AG09309 (cell line): ENCODE results near the gene BAIAP2.

Source experiments
- DNase-seq: peaks from one replicate; pipeline ENCODE4 v3.0.0-alpha.2; 2010; ENCODE audit warnings: low read depth
- H3K4me3 ChIP-seq: 2 replicates; pipeline ENCODE4 v1.5.1; 2011; ENCODE audit warnings: mild to moderate bottlenecking, low read depth, low read length, moderate library complexity; ENCODE audit not compliant: control insufficient read depth
- TF ChIP-seq, protein P1 (sequence below): IDR thresholded peaks from 2 replicates; pipeline ENCODE4 v1.5.1; 2011; ENCODE audit warnings: mild to moderate bottlenecking, low read depth, low read length, inconsistent platforms; ENCODE audit not compliant: insufficient read depth, control insufficient read depth; ENCODE audit errors: missing control alignments

BAIAP2 gene

DNA sequence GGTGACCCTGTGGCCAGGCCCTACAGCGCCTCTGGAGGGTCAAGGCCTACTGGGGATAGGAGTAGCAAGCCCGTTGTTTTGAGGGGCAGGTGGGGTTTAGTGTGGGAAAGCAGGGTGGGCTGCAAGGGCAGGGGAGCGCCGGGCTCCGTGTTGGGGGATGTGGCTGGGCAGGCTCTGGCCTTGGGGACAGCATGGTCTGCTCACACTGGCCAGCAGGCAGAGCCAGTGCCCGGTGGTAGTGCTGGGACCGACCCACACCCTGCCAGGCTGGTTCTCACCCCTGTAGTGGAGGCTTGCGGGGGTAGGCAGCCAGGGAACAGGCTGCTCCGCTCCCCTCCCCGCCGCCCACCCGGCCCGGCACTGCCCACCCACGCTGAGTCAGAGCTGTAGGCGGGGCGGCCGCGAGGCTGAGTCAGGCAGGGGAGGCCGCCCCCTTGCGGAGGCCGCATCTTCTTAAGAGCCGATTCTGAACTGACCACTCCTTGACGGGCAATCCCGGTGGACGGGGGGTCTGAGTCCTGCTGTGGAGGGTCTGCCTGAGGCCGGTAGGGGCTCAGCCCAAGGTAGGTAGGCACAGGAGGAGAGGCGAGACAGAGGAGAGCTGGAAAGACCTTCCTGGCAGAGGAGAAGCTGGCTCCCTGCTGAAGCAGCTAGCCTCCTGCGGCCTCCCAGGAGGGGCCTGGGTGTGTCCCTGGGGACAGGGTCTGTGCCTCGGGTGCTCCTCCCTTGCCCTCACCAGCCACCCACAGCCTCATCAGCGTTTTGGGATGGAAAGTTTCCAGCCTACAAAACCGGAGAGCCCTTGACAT is 62.4 kb downstream of the BAIAP2 start:
- TF ChIP-seq, protein P1, sequence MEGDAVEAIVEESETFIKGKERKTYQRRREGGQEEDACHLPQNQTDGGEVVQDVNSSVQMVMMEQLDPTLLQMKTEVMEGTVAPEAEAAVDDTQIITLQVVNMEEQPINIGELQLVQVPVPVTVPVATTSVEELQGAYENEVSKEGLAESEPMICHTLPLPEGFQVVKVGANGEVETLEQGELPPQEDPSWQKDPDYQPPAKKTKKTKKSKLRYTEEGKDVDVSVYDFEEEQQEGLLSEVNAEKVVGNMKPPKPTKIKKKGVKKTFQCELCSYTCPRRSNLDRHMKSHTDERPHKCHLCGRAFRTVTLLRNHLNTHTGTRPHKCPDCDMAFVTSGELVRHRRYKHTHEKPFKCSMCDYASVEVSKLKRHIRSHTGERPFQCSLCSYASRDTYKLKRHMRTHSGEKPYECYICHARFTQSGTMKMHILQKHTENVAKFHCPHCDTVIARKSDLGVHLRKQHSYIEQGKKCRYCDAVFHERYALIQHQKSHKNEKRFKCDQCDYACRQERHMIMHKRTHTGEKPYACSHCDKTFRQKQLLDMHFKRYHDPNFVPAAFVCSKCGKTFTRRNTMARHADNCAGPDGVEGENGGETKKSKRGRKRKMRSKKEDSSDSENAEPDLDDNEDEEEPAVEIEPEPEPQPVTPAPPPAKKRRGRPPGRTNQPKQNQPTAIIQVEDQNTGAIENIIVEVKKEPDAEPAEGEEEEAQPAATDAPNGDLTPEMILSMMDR: peak; percentile 71
- peak overlapping the region; percentile 35 for H3K4me3 ChIP-seq
- peak; percentile 29 for DNase-seq

DNA sequence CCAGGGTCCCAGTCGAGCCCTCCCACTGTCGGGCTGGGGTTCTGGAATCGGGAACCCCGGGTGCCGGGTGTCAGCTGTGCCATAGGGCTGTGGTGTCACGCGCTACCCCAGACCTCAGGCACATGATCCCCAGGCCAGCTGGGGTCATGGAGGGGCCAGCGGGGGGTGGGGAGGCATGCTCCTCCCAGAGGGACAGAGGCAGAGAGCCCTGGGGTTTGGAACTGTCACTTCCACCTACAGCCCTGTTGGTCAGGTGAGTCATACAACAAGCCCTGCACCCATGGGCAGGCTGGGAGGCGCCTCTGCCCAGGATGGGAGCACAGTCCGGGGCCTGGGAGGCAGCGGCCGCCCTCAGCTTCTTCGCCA is 63.0 kb downstream of the BAIAP2 start:
- H3K4me3 ChIP-seq: peak overlapping the region; percentile 35
- TF ChIP-seq, protein P1: no peak
- DNase-seq: no peak

DNA sequence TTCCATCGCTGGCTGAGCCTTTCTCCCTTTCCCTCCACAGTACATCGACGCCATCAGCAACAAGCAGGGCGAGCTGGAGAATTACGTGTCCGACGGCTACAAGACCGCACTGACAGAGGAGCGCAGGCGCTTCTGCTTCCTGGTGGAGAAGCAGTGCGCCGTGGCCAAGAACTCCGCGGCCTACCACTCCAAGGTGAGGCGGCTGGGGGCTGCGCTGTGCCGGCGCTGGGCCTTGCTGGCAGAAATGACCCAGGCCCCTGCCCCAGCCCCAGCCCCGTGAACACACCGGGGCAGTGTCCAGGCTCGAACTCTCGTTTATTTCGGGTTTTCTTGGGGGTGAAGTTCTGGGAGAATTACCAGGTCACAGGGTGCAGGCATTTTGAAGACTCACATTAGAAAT is 64.9 kb downstream of the BAIAP2 start:
- TF ChIP-seq, protein P1: no peak
- no peak overlapping the region for H3K4me3 ChIP-seq
- no peak for DNase-seq

DNA sequence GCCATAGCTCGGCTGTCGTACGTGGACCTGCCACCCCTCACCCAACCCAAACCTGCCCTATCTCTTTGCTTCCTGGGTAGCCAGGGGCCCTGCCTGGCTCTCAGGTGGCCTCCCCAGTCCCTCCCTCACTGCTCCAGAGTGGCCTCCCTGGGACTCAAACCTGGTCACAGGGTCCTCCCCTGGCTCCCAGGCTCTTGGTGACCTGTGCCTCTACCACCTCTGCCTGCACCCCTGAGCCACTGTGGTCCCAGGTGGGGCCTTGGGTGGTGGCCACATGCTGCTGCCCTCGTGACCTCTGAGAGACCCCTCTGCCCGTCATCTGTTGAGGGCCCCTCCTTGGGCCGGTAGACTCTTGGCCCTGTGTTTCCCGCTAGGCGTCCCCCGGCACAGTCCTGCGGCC is 65.7 kb downstream of the BAIAP2 start:
- no peak overlapping the region for H3K4me3 ChIP-seq
- TF ChIP-seq, protein P1: no peak
- DNase-seq: no peak

DNA sequence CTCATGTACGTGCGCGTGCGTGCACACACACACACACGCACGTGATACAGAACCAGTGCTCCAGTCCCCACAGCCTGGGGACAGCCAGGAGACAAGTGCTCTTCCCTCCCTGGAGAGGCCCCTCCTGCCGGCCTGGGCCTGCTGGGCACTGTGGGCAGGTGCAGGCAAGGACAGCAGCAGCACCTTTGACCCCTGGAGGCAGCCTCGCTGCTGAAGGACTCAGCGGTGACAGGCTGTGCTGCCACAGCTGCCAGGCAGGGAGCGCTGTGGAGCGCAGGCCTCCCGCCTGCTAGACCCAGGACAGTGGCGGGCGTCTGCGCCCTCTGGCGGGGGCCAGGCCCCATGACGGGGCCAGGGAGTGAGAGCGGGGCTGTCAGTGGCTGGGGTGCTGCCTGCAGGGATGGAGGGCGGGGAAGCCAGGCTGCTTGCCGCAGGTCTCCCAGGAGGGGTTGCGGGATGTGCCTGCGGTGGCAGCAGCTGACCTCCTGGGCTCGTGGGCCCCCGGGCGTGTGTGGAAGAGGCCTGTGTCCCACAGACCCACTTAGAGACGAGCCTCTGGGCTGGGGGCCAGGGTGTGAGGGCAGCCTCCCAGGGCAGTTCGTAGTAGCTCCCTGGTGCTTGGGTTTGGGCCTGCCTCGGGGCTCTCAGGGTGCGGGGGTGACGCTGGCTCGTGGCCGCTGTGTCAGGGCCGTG is 66.8 kb downstream of the BAIAP2 start:
- DNase-seq: no peak
- TF ChIP-seq, protein P1: peak; percentile 100
- H3K4me3 ChIP-seq: no peak overlapping the region

DNA sequence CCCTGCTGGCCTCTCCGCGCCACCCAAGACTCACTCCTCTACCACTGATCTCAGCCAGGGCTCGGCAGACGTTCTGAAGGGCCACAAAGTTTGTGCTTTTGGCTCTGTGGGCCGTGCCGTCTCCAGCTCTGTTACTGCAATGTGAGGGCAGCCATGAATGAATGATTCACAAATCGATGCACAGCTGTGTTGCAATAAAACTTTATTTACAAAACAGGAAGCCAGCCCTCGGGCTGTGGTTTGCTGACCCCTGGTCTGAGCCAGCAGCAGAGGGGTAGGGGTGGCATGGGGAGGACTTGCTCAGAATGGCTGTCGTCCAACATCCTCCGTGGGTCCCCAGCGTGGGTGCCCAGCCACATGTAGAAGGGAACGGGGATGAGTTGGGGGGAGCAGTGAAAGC is 67.4 kb downstream of the BAIAP2 start:
- TF ChIP-seq, protein P1: no peak
- H3K4me3 ChIP-seq: no peak overlapping the region
- no peak for DNase-seq
